IMR-90 (cell line): ENCODE measurements around the gene TEK. TPM values are rescaled to one million over a fixed set of nuclear protein-coding genes. Genes with fewer than 3 reads are reported as not detected.

Experiments used
- ATAC-seq: fragments of 200-7000 bp; cut with Tn5 transposase; 2 replicates; pipeline ENCODE4 v1.9.1; 2020; ENCODE audit warnings: low read depth, mild to moderate bottlenecking, moderate library complexity
- BruUV-seq: library from RNA; stranded (reverse); fragments of 400-500 nt; replicated peaks from 2 replicates; lab custom pipeline; 2021; lab: Mats Ljungman, UMichigan
- CTCF ChIA-PET: fragments of 300-600 bp; formaldehyde crosslinking; extraction: SDS; loops from one replicate; lab custom pipeline; 2021; ENCODE audit warnings: antibody characterized with exemption; lab: Yijun Ruan, JAX
- POLR2A ChIA-PET: fragments of 300-600 bp; sonication (Branson Sonifier 250); formaldehyde crosslinking; loops from one replicate; lab custom pipeline; 2022; ENCODE audit warnings: antibody characterized with exemption; ENCODE audit not compliant: unreplicated experiment; lab: Charles Lee
- DNase-seq: peaks from one replicate; pipeline ENCODE4 v3.0.0; 2013
- H2AFZ ChIP-seq: replicated peaks from 2 replicates; pipeline ENCODE3; 2013; ENCODE audit warnings: low read length, mild to moderate bottlenecking; ENCODE audit not compliant: poor library complexity
- H2AK5ac ChIP-seq: 2 replicates; pipeline ENCODE4 v1.6.1; 2013; ENCODE audit warnings: low read depth, low read length, inconsistent platforms
- H2AK9ac ChIP-seq: replicated peaks from 2 replicates; pipeline ENCODE3; 2013; ENCODE audit warnings: mild to moderate bottlenecking, low read depth, low read length, moderate library complexity; ENCODE audit not compliant: poor library complexity
- H2BK120ac ChIP-seq: 2 replicates; pipeline ENCODE4 v1.6.1; 2013; ENCODE audit warnings: low read depth, low read length, inconsistent platforms
- H2BK15ac ChIP-seq: 3 replicates; pipeline ENCODE4 v1.6.1; 2013; ENCODE audit warnings: low read depth, low read length, inconsistent platforms
- H2BK20ac ChIP-seq: 2 replicates; pipeline ENCODE4 v1.6.1; 2013; ENCODE audit warnings: low read depth, mild to moderate bottlenecking, inconsistent platforms, low read length, moderate library complexity
- H2BK5ac ChIP-seq: 2 replicates; pipeline ENCODE4 v1.6.1; 2013; ENCODE audit warnings: mild to moderate bottlenecking, low read depth, low read length, inconsistent platforms; ENCODE audit not compliant: poor library complexity, severe bottlenecking
- H3K14ac ChIP-seq: replicated peaks from 2 replicates; pipeline ENCODE4 v1.6.1; 2013; ENCODE audit warnings: low read depth, low read length, inconsistent platforms
- H3K18ac ChIP-seq: 2 replicates; pipeline ENCODE4 v1.6.1; 2013; ENCODE audit warnings: low read depth, low read length, control low read depth
- H3K23ac ChIP-seq: 2 replicates; pipeline ENCODE4 v1.6.1; 2013; ENCODE audit warnings: low read depth, low read length, inconsistent platforms
- H3K27ac ChIP-seq: 2 replicates; pipeline ENCODE4 v1.5.1; 2013; ENCODE audit warnings: mild to moderate bottlenecking, control low read depth, low read length; ENCODE audit not compliant: insufficient read depth
- H3K27me3 ChIP-seq: 2 replicates; pipeline ENCODE4 v1.6.1; 2013; ENCODE audit warnings: low read length; ENCODE audit not compliant: control insufficient read depth, insufficient read depth
- H3K36me3 ChIP-seq: 2 replicates; pipeline ENCODE4 v1.6.1; 2013; ENCODE audit warnings: low read length, mixed read lengths; ENCODE audit not compliant: control insufficient read depth, insufficient read depth
- H3K4ac ChIP-seq: 2 replicates; pipeline ENCODE4 v1.6.1; 2013; ENCODE audit warnings: low read depth, low read length, inconsistent platforms
- H3K4me1 ChIP-seq: 2 replicates; pipeline ENCODE4 v1.6.1; 2013; ENCODE audit warnings: low read length, mixed read lengths; ENCODE audit not compliant: control insufficient read depth, insufficient read depth
- H3K4me2 ChIP-seq: 2 replicates; pipeline ENCODE4 v1.6.1; 2013; ENCODE audit warnings: low read depth, mild to moderate bottlenecking, control low read depth, low read length, moderate library complexity
- H3K4me3 ChIP-seq: 2 replicates; pipeline ENCODE4 v1.5.1; 2013; ENCODE audit warnings: low read depth, mild to moderate bottlenecking, control low read depth, low read length, moderate library complexity; ENCODE audit not compliant: insufficient read depth
- H3K56ac ChIP-seq: 2 replicates; pipeline ENCODE4 v1.6.1; 2013; ENCODE audit warnings: low read length, inconsistent platforms; ENCODE audit not compliant: insufficient read depth; ENCODE audit errors: extremely low read depth
- H3K79me1 ChIP-seq, 2 experiments: 2 replicates each; pipeline ENCODE4 v1.6.1; 2013; ENCODE audit warnings: low read length in 2 of 2, inconsistent platforms in 1 of 2, low read depth in 1 of 2
- H3K9ac ChIP-seq: 2 replicates; pipeline ENCODE4 v1.6.1; 2013; ENCODE audit warnings: low read depth, low read length, control low read depth
- H3K9me1 ChIP-seq: 2 replicates; pipeline ENCODE4 v1.6.1; 2013; ENCODE audit warnings: low read length, inconsistent platforms; ENCODE audit not compliant: insufficient read depth
- H3K9me3 ChIP-seq: 2 replicates; pipeline ENCODE4 v1.6.1; 2013; ENCODE audit warnings: low read length; ENCODE audit not compliant: control insufficient read depth, insufficient read depth
- H4K20me1 ChIP-seq: 2 replicates; pipeline ENCODE4 v1.6.1; 2013; ENCODE audit warnings: low read length, inconsistent platforms; ENCODE audit not compliant: insufficient read depth
- H4K5ac ChIP-seq: 2 replicates; pipeline ENCODE4 v1.6.1; 2013; ENCODE audit warnings: mild to moderate bottlenecking, low read depth, low read length, control low read depth
- H4K8ac ChIP-seq, 2 experiments: 2 replicates each; pipeline ENCODE4 v1.6.1; 2013; ENCODE audit warnings: low read depth in 2 of 2, low read length in 2 of 2, control low read depth in 1 of 2, inconsistent platforms in 1 of 2
- H4K91ac ChIP-seq: 2 replicates; pipeline ENCODE4 v1.6.1; 2013; ENCODE audit warnings: low read depth, low read length, inconsistent platforms; ENCODE audit not compliant: insufficient read depth
- POLR2A ChIP-seq: IDR thresholded peaks from 2 replicates; pipeline ENCODE4 v1.6.1; 2012; ENCODE audit warnings: mild to moderate bottlenecking, low read depth, low read length
- WGBS, 2 experiments: methylation state at CpG; one replicate each; pipeline versions ENCODE4 v1.1.5 to v1.1.7; 2013; ENCODE audit warnings: missing lambda C conversion rate in 2 of 2; ENCODE audit not compliant: insufficient read length in 1 of 2; ENCODE audit errors: extremely low coverage in 2 of 2; 5-methylcytosine and 5-hydroxymethylcytosine counted together
- dilution Hi-C: fragments of 300-500 bp; cut with HindIII; formaldehyde crosslinking; loops from one replicate; pipeline ENCODE4 v1.14.3; 2018; ENCODE audit warnings: low sequenced_read_pairs; ENCODE audit not compliant: unreplicated experiment
- in situ Hi-C: fragments of 300-500 bp; cut with MboI; formaldehyde crosslinking; loops from 3 replicates; pipeline ENCODE4 v1.14.3; 2019; ENCODE audit warnings: low sequenced_read_pairs, inconsistent platforms, mixed read lengths
- intact Hi-C: fragments of 100-400 bp; cut with micrococcal nuclease; formaldehyde crosslinking; loops from 2 replicates; pipeline ENCODE4 v1.10.0; 2022
- polyA plus RNA-seq, 3 experiments: library from polyadenylated mRNA; depleted of rRNA; stranded (reverse); fragments of >200 nt; gene quantifications; 2 replicates each; pipeline ENCODE4 v1.2.3, GENCODE V29; 2012; ENCODE audit warnings: low replicate concordance in 1 of 3
- total RNA-seq: library from RNA; depleted of rRNA; stranded (reverse); fragments of >200 nt; gene quantifications from 2 replicates; pipeline ENCODE4 v1.2.3, GENCODE V29; 2012

The TEK gene
- total and polyA plus RNA-seq, 2 of the 4 experiments (the other 2 are of a cell fraction): 6.3 to 11.7 TPM

DNA sequence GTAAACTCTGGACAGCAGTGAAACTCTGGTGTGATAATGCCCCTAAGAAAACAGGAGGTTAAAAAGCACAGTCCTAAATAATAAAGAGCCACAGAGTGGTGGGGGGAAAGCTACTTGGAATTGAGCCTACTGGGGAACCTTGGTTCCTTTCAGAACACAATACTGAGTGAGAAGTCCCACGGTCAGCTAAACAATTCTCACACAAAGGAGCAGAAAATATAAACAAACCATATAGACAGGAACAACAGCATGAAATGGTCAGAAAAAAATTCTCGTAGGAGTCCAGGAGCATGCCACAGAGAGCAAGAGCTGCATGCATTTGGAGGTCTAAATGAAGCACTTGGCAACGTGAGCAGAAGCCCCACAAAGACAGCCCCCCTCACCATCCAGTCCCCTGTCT is 56.0 kb downstream of the TEK start:
- Histone ChIP-seq H2BK120ac (peak overlapping the region; percentile 55), H2BK5ac (peak overlapping the region; percentile 9), H3K4me3 (no peak overlapping the region), H4K8ac (peak overlapping the region in 1 of 2 experiments; percentile 36; a peak in 3 of 4 replicates), H4K91ac (peak overlapping the region; percentile 11; the same call in 1 of the 2 replicates), H3K9ac (no peak overlapping the region), H2AK5ac (peak overlapping the region; percentile 52; the same call in 1 of the 2 replicates), H3K4me2 (peak overlapping the region; percentile 50), H3K9me1 (peaks cover 12% of the 10 kb centered on the region), H3K56ac (no peak overlapping the region), H3K79me1 (peaks cover 0 to 19% of the 10 kb centered on the region in 2 experiments; a peak in 3 of 4 replicates), H3K18ac (peak overlapping the region; percentile 72), H2BK20ac (peak overlapping the region; percentile 58; the same call in 1 of the 2 replicates), H2AK9ac (no peak overlapping the region), H2BK15ac (peak overlapping the region; percentile 23; the same call in 1 of the 3 replicates), H3K14ac (peak overlapping the region; percentile 57), H3K27ac (peak overlapping the region; percentile 23; the same call in 1 of the 2 replicates), H3K23ac (peak overlapping the region; percentile 65; the same call in 1 of the 2 replicates), H3K36me3 (peaks cover 5% of the 10 kb centered on the region), H3K4ac (peak overlapping the region; percentile 57), H3K4me1 (peaks cover 15% of the 10 kb centered on the region), H3K27me3 (no peaks in the 10 kb centered on the region), H2AFZ (peak overlapping the region; percentile 18), H4K20me1 (no peaks in the 10 kb centered on the region), H3K9me3 (no peaks in the 10 kb centered on the region; the same call in 1 of the 2 replicates), H4K5ac (peak overlapping the region; percentile 62)
- no peak for TF ChIP-seq POLR2A
- dilution Hi-C loops (no loop called here), in situ Hi-C loops (no loop called here), intact Hi-C loops (no loop called here)
- peak; percentile 59 for ATAC-seq
- POLR2A ChIA-PET: interaction anchor here (0.9 kb wide), 1 partner anchor 10 kb away, joined by 3 read pairs; no protein-coding TSS in a partner anchor
- no TSS peak for BruUV-seq
- peak; percentile 21 for DNase-seq
- WGBS, 2 experiments: no CpG with 5 or more reads among the region's 3 CpGs
- CTCF ChIA-PET: interaction anchor here (0.6 kb wide), 1 partner anchor 105 kb away, joined by 5 read pairs; no protein-coding TSS in a partner anchor
